ENCODE data around the gene ANO4.
"Not testable (repeated sequence)": the region's sequence is repeated elsewhere in the genome, so short reads cannot be mapped to it uniquely, and the experiment has no call there.

ANO4 gene

GRCh38 chr12:101090222-101090621, 295.6 kb downstream of the ANO4 start:
- DNase-seq (ENCODE audit: low read depth): not testable (repeated sequence)

- DNase-seq (ENCODE audit: low read depth): no peak
Measured at GRCh38 chr12:101097829-101098580, 303.4 kb downstream of the ANO4 start.

GRCh38 chr12:101107032-101107763, 312.6 kb downstream of the ANO4 start:
- DNase-seq (ENCODE audit: low read depth): no peak

- no peak for DNase-seq (ENCODE audit: low read depth)
Measured at GRCh38 chr12:101108130-101108529, 313.6 kb downstream of the ANO4 start.

GRCh38 chr12:101110866-101111265, 316.3 kb downstream of the ANO4 start:
- no peak for DNase-seq (ENCODE audit: low read depth)

- DNase-seq (ENCODE audit: low read depth): no peak
Measured at GRCh38 chr12:101111441-101111840, 316.9 kb downstream of the ANO4 start.

- DNase-seq (ENCODE audit: low read depth): no peak
Measured at GRCh38 chr12:101115326-101115725, 320.8 kb downstream of the ANO4 start.

- DNase-seq (ENCODE audit: low read depth): no peak
Measured at GRCh38 chr12:101116911-101117310, 322.3 kb downstream of the ANO4 start.

- no peak for DNase-seq (ENCODE audit: low read depth)
Measured at GRCh38 chr12:101117842-101118241, 323.3 kb downstream of the ANO4 start.

- peak; percentile 29 for DNase-seq (ENCODE audit: low read depth)
Measured at GRCh38 chr12:101127521-101128219, 333.1 kb downstream of the ANO4 start.

GRCh38 chr12:101145777-101146431, 351.3 kb downstream of the ANO4 start:
- not testable (repeated sequence) for DNase-seq (ENCODE audit: low read depth)

GRCh38 chr12:101165319-101165718, 370.7 kb downstream of the ANO4 start:
- no peak for DNase-seq (ENCODE audit: low read depth)

- no peak for DNase-seq (ENCODE audit: low read depth)
Measured at GRCh38 chr12:101166866-101167265, 372.3 kb downstream of the ANO4 start.

- DNase-seq (ENCODE audit: low read depth): no peak
Measured at GRCh38 chr12:101168001-101168400, 373.4 kb downstream of the ANO4 start.

GRCh38 chr12:101172316-101172715, 377.7 kb downstream of the ANO4 start:
- DNase-seq (ENCODE audit: low read depth): peak; percentile 37

GRCh38 chr12:101173197-101173749, 378.7 kb downstream of the ANO4 start:
- no peak for DNase-seq (ENCODE audit: low read depth)

GRCh38 chr12:101174541-101174940, 380.0 kb downstream of the ANO4 start:
- DNase-seq (ENCODE audit: low read depth): no peak

Data from fibroblast of gingiva (primary cell).